Fibroblast of the conjunctiva (primary cell): Measurements from ENCODE around the gene SDCCAG8.
"Not testable (repeated sequence)": the region's sequence is repeated elsewhere in the genome, so short reads cannot be mapped to it uniquely, and the experiment has no call there.

Source experiments
- DNase-seq: peaks from one replicate; pipeline ENCODE4 v3.0.0-alpha.2; 2010; ENCODE audit warnings: low read depth

Gene SDCCAG8

GRCh38 chr1:243255791-243256512, at the start of gene SDCCAG8:
SDCCAG8 (plus strand) TSS chr1:243256041; CDS start chr1:243256174, 133 bp downstream.
- peak; percentile 100 for DNase-seq

GRCh38 chr1:243211984-243212383, 43.9 kb upstream of the SDCCAG8 start:
- not testable (repeated sequence) for DNase-seq

- peak; percentile 69 for DNase-seq
Observed at GRCh38 chr1:243213045-243213787, 42.6 kb upstream of the SDCCAG8 start.

GRCh38 chr1:243215276-243215875, 40.5 kb upstream of the SDCCAG8 start:
- DNase-seq: not testable (repeated sequence)

- DNase-seq: no peak
Observed at GRCh38 chr1:243216741-243217140, 39.1 kb upstream of the SDCCAG8 start.

- DNase-seq: no peak
Observed at GRCh38 chr1:243217349-243217748, 38.5 kb upstream of the SDCCAG8 start.

- DNase-seq: no peak
Observed at GRCh38 chr1:243218059-243218458, 37.8 kb upstream of the SDCCAG8 start.

- no peak for DNase-seq
Observed at GRCh38 chr1:243227622-243228021, 28.2 kb upstream of the SDCCAG8 start.

- DNase-seq: no peak
Observed at GRCh38 chr1:243229526-243229925, 26.3 kb upstream of the SDCCAG8 start.

- no peak for DNase-seq
Observed at GRCh38 chr1:243230914-243231313, 24.9 kb upstream of the SDCCAG8 start.

- DNase-seq: peak; percentile 43
Observed at GRCh38 chr1:243233908-243234307, 21.9 kb upstream of the SDCCAG8 start.

- DNase-seq: no peak
Observed at GRCh38 chr1:243234978-243235647, 20.7 kb upstream of the SDCCAG8 start.

- no peak for DNase-seq
Observed at GRCh38 chr1:243236604-243237252, 19.1 kb upstream of the SDCCAG8 start.

GRCh38 chr1:243244432-243244841, 11.4 kb upstream of the SDCCAG8 start:
- DNase-seq: no peak

GRCh38 chr1:243246916-243247315, 8.9 kb upstream of the SDCCAG8 start:
- no peak for DNase-seq

- DNase-seq: no peak
Observed at GRCh38 chr1:243247901-243248300, 7.9 kb upstream of the SDCCAG8 start.

GRCh38 chr1:243249214-243249613, 6.6 kb upstream of the SDCCAG8 start:
- DNase-seq: no peak

GRCh38 chr1:243250102-243250501, 5.7 kb upstream of the SDCCAG8 start:
- no peak for DNase-seq

- no peak for DNase-seq
Observed at GRCh38 chr1:243251539-243251938, 4.3 kb upstream of the SDCCAG8 start.

GRCh38 chr1:243253211-243253925, 2.5 kb upstream of the SDCCAG8 start:
- DNase-seq: no peak

- no peak for DNase-seq
Observed at GRCh38 chr1:243253926-243254232, 2.0 kb upstream of the SDCCAG8 start.
